GM18861 (cell line): ENCODE measurements around the gene STON2.

Source experiments
- ATAC-seq: cut with Tn5 transposase; IDR thresholded peaks from one replicate; pipeline ENCODE4 v1.9.1; 2021; ENCODE audit not compliant: unreplicated experiment

STON2 gene

GRCh38 chr14:81423504-81423903 lies 23.4 kb upstream of the STON2 start:
- no peak for ATAC-seq

DNA sequence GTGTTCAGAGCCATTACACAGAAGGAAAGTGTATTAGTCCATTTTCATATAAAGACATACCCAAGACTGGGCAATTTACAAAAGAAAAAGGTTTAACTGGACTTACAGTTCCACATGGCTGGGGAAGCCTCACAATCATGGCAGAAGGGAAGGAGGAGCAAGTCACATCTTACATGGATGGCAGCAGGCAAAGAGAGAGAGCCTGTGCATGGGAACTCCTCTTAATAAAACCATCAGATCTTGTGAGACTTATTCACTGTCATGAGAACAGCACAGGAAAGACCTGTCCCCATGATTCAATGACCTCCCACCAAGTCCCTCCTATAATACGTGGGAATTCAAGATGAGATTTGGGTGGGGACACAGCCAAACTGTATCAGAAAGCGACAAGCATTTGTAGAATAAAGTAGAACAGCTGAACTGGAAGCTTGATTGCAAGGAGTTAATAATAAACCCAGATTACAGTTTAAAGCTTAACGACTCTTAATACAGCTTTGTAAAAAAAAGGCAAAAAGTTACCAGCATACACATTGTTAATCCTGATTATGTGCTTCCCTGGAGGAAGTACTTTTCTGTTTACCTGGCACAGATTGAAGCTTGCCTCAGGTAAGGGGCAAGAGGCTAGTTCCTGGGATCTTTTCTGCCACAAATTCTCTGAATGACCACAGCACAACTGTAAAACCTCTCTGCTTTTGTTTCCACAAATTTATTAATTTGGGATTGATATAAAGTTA lies 18.1 kb upstream of the STON2 start:
- ATAC-seq = no peak

- ATAC-seq = no peak
Measured at GRCh38 chr14:81416981-81417380, 16.9 kb upstream of the STON2 start.

DNA sequence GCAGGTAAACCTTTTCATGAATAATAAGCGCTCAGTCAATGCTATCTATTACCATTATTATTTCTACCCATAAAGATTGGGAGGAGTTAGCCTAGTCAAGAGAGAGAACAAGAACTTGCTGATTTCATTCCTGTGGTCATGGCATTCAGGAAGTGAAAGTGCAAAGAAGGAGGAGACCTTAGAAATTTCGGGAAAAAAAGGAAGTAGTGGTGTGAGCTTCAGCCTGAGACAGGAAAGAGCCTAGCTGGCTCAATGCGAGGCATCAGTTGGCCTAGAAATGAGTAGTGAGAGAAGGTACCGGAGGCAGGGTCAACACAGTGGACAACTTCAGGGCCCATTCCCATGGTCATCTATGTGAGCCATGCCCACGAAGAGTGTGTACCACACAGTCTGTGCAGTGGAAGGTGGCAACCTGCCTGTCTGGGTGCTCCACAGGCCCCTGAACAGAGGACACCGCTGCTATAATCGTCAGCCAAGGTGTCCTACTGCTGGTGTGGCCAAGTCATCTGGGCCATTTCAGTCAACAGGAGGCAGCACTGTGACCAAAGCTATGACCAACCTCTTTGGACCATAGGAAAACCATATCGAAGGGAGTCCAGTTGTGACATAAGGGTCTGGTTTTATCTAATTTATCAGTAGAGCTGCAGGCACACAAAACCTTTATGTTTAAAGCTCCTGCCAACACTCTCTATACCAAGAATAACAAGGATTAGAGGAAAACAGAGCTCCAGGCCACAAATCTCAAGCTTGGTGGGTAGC lies 16.2 kb upstream of the STON2 start:
- ATAC-seq = no peak

DNA sequence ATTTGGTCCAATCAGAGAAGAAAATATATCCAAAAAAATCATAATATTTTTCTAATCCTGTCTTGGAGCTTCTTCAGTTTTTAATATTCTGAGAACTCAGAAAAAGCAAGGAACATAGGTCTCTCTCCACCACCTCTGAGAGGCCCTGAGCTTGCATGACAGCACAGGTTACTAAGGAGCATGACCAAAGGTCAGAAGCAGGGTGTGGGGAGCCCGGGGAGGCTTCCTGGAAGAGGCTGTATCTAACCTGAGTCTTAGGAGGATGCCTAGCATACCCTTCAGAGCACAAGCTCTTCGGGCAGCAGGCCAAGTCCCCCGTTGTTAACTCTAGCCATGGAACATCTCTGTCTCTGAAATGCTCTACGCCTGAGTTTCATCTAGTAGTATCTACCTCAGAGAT lies 15.7 kb upstream of the STON2 start:
- no peak for ATAC-seq

- no peak for ATAC-seq
Measured at GRCh38 chr14:81414123-81414522, 14.0 kb upstream of the STON2 start.

- no peak for ATAC-seq
Measured at GRCh38 chr14:81412779-81413178, 12.7 kb upstream of the STON2 start.

DNA sequence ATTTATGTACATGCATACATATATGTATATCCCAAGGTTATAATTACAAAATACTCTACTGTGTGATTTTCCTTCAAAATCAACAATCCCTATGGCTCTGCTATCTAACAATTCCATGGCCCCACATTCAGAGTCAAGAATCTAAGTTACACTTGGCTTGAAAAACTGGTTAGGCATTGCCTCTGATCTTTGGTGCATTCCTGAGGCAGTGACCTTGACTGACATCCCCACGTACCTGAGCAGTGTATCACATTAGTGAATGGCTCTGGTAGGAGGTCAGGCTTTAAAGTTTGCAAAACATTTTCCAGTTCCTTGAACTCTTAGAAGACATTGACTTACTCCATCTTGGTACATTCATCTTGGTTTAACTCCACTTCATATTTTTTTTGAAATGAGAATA lies 8.5 kb upstream of the STON2 start:
- ATAC-seq = no peak

GRCh38 chr14:81406863-81407262 lies 6.7 kb upstream of the STON2 start:
- no peak for ATAC-seq

- ATAC-seq = no peak
Measured at GRCh38 chr14:81402123-81402495, 2.0 kb upstream of the STON2 start.

DNA sequence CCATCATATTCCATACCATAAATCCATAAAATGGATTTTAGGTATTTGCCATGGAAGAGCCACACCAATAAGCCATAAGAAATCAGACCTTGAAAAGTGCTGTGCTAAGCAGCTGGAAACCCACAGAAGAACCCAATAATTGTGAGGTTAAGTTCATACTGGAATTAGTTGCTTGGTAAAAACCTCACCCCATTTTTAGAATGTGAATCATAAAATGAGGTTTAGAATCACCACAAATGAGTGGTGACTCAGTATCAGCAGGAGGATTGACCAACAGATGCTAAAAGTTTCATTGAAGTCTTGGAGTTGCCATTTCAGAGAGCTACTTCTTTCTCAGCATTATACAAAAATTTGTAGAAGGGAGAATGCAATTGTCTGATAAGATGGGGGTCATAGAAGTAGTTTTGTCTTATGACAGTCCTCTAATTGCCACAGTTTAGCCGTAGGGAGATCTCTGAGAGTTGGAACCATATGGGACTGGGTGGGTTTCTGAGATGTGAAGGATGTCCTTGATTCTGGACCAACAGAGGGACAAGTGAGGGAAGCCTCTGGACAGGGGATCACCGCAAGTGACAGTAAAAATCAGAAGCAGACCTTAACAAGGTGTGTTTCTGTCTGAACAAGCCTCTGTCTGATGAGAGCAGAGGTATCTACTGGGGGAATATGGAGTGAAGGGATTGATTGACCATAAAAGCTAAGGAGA lies 1.4 kb upstream of the STON2 start:
- ATAC-seq = peak; percentile 51

DNA sequence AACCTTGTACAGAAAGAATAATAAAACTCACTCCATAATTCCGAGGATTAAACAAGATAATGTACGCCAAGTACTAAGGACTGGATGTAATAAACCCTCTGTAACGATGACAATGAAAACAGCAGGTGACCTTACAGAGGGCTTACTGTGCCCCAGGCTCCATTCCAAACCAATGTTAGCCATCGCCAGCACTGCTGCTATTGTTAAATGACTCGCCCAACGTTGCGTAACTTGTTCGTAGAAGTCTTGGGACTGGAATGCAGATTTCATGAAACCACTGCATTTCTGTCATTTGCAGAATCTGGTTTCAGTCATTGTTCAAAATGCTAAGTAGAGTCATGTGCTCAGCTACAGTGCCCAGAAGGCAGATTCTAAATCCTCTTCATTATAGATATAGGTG lies 728 bp upstream of the STON2 start:
- ATAC-seq = no peak

DNA sequence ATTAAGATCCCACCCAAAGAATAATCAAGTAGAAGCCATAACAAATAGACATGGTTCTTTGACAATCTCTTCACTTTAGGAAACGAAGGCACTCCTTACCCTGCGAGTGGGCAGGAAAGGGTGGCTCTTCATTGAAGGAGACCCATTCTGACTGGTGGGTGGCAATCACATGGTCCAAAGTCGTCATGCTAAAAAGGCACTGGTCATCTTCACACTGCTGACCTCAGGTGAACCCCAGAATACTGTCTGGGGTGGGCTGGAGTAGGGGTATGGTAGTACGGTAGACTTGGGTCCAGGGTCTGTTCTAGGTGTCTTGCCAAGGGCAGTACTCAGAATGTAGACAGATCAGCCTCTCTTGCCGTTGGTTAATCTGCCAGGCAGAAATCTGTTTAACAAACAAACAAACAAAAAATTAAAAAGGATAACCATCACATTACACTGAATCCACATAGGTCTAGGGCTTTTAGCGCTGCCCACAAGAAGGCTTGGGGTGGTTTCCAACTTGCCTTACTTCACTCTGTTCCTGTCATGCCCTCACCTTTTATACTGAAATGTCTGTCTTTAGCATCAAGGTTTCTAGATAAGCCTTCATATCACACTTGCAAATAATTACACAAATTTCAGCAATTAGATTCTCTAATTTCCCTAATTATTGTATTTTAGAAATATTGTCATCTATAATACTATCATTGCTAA lies 1.8 kb downstream of the STON2 start:
- no peak for ATAC-seq

GRCh38 chr14:81396113-81396512 lies 4.0 kb downstream of the STON2 start:
- no peak for ATAC-seq

- no peak for ATAC-seq
Measured at GRCh38 chr14:81394739-81395138, 5.4 kb downstream of the STON2 start.

DNA sequence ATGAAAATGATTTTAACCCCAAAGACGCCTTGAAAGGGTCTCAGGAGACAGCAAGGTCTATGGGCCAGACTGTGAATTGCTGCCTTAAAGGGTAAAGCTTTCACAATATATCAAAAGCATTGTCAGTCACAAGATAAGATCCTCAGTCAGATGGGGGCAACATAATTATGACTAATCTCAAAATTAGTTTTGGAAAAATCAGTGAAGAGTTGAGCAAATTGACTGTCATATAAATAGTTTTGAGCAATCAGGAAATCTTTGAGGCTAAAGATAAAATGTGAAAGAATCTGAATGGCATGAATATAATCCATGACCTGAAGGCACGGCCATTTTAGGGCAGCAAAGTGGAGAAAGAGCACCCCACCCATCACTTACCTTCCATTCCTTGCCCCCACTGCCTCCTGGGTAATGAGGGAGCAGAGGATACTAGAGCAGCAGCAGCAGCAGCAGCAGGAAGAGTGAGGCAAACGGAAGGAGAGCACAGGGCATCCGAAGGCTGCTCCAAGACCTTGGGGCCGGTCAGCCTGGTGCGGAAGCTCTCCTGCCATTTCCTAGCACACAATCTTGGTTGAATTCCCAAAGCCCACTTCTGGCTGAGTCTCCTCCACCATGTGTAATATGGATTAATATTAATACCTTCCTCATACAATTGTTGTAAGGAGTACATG lies 7.0 kb downstream of the STON2 start:
- no peak for ATAC-seq

- ATAC-seq = no peak
Measured at GRCh38 chr14:81392052-81392451, 8.1 kb downstream of the STON2 start.

GRCh38 chr14:81390696-81391095 lies 9.4 kb downstream of the STON2 start:
- no peak for ATAC-seq

DNA sequence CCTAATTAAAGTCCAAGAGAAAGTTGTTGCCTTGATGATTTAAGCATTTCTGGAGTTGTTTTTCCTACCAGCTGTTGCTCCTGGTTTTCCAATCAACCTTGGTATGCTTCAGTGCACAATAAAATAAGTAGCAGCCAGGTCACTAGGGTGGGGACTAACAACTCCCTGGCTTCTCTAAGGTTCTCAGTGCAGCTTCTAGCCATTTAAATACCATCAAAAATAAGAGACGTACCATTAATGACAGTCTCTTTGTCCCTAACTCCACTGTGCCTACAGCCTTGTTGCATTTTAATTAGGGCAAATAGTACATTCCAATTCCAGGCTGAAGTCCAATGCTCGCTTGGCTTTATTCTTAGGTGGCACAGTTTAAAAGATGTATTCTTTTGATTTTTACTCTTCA lies 11.8 kb downstream of the STON2 start:
- ATAC-seq = no peak

DNA sequence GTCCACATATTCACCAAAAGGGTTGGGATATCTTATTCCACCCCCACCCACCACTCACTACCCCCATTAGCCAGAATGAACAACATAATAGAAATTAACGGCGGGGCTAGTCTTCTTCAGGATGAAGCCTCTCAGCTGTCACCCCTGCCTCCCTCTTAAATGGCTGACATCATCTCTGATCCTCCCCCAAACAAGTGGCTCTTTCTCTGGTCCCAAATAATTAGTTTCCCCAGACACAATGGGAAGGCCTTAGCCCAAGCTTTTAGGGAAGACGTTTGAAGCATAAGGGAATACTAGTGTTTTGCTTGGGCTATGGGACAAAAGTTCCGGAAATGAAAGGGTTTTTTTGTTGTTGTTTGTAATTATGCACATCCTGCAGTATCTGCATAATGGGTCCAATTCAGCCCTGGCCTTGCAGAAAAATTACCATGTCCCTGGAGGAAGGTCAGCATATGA lies 13.8 kb downstream of the STON2 start:
- no peak for ATAC-seq

- no peak for ATAC-seq
Measured at GRCh38 chr14:81385886-81386285, 14.2 kb downstream of the STON2 start.
